Glutamatergic neuron (in vitro differentiated cells): Measurements from ENCODE around the gene DHODH. TPM values are rescaled to one million over a fixed set of nuclear protein-coding genes. Genes with fewer than 3 reads are reported as not detected.

Experiments used
- DNase-seq: peaks from one replicate; pipeline ENCODE4 v3.0.0; 2022
- H3K27ac Mint-ChIP-seq: one replicate; pipeline ENCODE4 v1.8.0; 2020; ENCODE audit warnings: mild to moderate bottlenecking, mixed read lengths, inconsistent platforms; ENCODE audit not compliant: unreplicated experiment
- H3K27me3 Mint-ChIP-seq: one replicate; pipeline ENCODE4 v1.8.0; 2020; ENCODE audit warnings: mild to moderate bottlenecking, moderate library complexity, mixed read lengths, inconsistent platforms; ENCODE audit not compliant: unreplicated experiment
- H3K36me3 Mint-ChIP-seq: one replicate; pipeline ENCODE4 v1.8.0; 2020; ENCODE audit warnings: mild to moderate bottlenecking, mixed read lengths, inconsistent platforms; ENCODE audit not compliant: unreplicated experiment
- H3K4me1 Mint-ChIP-seq: one replicate; pipeline ENCODE4 v1.8.0; 2020; ENCODE audit warnings: mild to moderate bottlenecking, low read depth, mixed read lengths, inconsistent platforms; ENCODE audit not compliant: unreplicated experiment
- H3K4me3 Mint-ChIP-seq: one replicate; pipeline ENCODE4 v1.8.0; 2020; ENCODE audit warnings: mild to moderate bottlenecking, mixed read lengths, inconsistent platforms; ENCODE audit not compliant: unreplicated experiment
- H3K9me3 Mint-ChIP-seq: one replicate; pipeline ENCODE4 v1.8.0; 2020; ENCODE audit warnings: mild to moderate bottlenecking, moderate library complexity, mixed read lengths, inconsistent platforms; ENCODE audit not compliant: unreplicated experiment
- CTCF ChIP-seq: fragments of 200-600 bp; sonication (generic); IDR thresholded peaks from one replicate; pipeline ENCODE4 v1.5.0; 2021; ENCODE audit not compliant: partially characterized antibody, unreplicated experiment
- total RNA-seq: library from RNA; stranded (reverse); fragmentation: NEBNext Ultra II Directional; extraction: Animal tissue kit (Norgen Biotek cat#: 25700); gene quantifications from one replicate; pipeline ENCODE4 v1.2.1, GENCODE V29; 2021; ENCODE audit not compliant: unreplicated experiment

The DHODH gene
- total RNA-seq, 1 donor from 2014 or later = 9.1 TPM

DNA sequence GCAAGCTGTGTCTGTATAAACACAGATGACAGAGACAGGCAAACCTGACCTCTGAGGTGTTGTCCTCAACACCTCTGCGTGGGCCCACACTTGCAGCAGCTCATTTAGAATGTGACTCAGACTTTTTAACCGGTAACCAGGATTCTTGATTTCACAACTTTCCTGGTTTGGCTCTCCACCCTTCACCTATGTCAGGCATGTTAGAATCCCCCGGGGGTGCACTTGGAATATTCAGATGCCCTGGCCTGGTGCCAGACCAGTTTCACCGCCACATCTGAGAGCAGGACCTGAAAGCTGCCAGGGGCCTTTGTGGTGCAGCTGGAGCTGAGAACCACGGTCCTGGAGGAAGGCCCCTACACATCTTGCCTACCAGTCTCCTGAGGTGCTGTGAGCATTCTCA is 4.8 kb downstream of the DHODH start:
- Mint-ChIP-seq H3K4me3 (no peak overlapping the region), H3K4me1 (peaks cover 4% of the 10 kb centered on the region), H3K27me3 (no peaks in the 10 kb centered on the region), H3K9me3 (peaks cover 1% of the 10 kb centered on the region), H3K36me3 (no peaks in the 10 kb centered on the region), H3K27ac (no peak overlapping the region)
- TF ChIP-seq CTCF = no peak
- no peak for DNase-seq

- Mint-ChIP-seq H3K4me1 (peaks cover 4% of the 10 kb centered on the region), H3K4me3 (no peak overlapping the region), H3K9me3 (no peaks in the 10 kb centered on the region), H3K27me3 (no peaks in the 10 kb centered on the region), H3K36me3 (no peaks in the 10 kb centered on the region), H3K27ac (no peak overlapping the region)
- no peak for TF ChIP-seq CTCF
- no peak for DNase-seq
Measured at GRCh38 chr16:72013888-72014581, 5.5 kb downstream of the DHODH start.

DNA sequence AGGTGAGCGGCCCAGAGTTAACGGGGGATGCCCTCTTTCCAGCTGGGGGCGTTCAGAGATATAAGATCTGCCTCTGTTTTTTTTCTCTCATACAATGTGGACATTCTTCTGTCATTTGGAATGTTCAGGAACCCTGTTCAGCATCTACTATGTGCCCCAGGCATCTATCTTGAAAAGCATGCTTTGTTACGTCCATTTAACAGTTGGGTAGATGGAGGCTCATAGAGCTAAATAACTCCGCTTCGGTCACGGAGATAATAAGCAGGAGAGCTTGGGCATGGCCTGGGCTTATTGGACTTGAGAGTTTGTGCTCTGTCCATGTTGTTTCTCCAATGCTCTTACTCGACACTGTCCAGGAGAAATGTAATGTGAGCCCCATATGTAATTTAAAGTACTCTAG is 6.1 kb downstream of the DHODH start:
- DNase-seq = no peak
- Mint-ChIP-seq H3K9me3 (no peaks in the 10 kb centered on the region), H3K27ac (no peak overlapping the region), H3K4me3 (no peak overlapping the region), H3K4me1 (peaks cover 4% of the 10 kb centered on the region), H3K27me3 (no peaks in the 10 kb centered on the region), H3K36me3 (no peaks in the 10 kb centered on the region)
- no peak for TF ChIP-seq CTCF

GRCh38 chr16:72015124-72015523 is 6.6 kb downstream of the DHODH start:
- Mint-ChIP-seq H3K36me3 (no peaks in the 10 kb centered on the region), H3K9me3 (no peaks in the 10 kb centered on the region), H3K4me3 (no peak overlapping the region), H3K27me3 (no peaks in the 10 kb centered on the region), H3K4me1 (peaks cover 4% of the 10 kb centered on the region), H3K27ac (no peak overlapping the region)
- no peak for DNase-seq
- TF ChIP-seq CTCF = no peak

DNA sequence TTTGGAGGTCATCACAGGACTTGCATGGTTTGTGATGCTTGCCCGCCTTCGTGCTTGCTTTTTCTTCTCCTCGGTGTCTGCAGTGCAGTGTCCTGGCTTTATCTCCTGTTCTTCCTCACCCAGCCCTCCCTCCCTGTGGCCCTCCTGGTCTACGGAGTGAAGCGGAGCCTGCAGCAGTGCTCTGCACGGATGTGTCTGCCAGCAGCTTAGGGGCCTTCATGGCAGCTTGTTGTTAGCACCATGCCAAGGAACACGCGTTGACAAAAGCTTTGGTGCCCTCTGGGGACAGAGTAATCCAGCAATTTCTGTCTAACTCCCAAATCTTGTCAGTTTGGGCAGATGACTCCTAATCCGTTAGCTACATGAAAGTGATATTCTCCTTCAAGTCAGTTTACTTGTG is 9.9 kb downstream of the DHODH start:
- H3K36me3 Mint-ChIP-seq = no peaks in the 10 kb centered on the region
- peaks cover 3% of the 10 kb centered on the region for H3K9me3 Mint-ChIP-seq
- no peak for TF ChIP-seq CTCF
- no peak overlapping the region for H3K4me3 Mint-ChIP-seq
- H3K27ac Mint-ChIP-seq = no peak overlapping the region
- no peak for DNase-seq
- peaks cover 3% of the 10 kb centered on the region for H3K4me1 Mint-ChIP-seq
- H3K27me3 Mint-ChIP-seq = no peaks in the 10 kb centered on the region
